NCI-H774 (cell line): ENCODE data around the gene TMEM98.
"Not testable (repeated sequence)": the region's sequence is repeated elsewhere in the genome, so short reads cannot be mapped to it uniquely, and the experiment has no call there.

Experiments
- DNase-seq: peaks from one replicate; lab custom pipeline; 2025; lab: John Stamatoyannopoulos, UW

The TMEM98 gene

GRCh38 chr17:32943647-32944191 lies 15.8 kb downstream of the TMEM98 start:
- no peak for DNase-seq

DNA sequence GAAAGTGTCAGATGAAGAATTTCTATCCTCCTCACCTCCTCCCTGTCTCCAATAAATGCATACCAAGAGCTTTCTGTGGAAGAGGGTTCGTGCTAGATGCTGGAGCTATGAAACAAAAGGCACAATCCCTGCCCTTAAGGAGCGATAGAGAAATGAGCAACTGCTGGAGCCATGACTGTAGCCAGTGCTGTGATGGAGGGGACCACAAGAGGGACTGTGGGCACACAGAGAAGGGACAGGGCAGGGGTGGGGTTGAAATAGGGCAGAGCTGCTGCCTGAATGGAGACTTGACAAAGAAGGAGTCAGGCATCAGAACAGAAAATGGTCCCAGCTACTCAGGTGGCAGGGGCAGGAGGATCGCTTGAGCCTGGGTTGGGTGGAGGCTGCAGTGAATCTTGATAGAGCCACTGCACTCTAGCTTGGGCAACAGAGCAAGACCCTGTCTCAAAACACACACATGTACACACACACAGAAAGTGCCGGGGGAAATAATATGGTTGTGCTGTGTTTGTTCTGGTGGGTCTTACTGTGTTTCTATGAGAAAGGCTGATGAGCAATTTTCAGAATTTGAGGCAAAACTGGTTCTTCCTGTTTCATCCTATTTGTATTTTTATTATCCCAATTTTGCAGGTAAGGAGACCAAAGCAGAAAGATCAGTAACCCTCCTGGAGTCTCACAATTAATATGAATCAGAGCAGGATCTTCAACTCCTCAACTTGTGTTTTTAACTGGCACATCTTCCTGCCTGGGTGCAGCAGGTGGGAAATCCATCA lies 16.5 kb downstream of the TMEM98 start:
- DNase-seq, result no peak

DNA sequence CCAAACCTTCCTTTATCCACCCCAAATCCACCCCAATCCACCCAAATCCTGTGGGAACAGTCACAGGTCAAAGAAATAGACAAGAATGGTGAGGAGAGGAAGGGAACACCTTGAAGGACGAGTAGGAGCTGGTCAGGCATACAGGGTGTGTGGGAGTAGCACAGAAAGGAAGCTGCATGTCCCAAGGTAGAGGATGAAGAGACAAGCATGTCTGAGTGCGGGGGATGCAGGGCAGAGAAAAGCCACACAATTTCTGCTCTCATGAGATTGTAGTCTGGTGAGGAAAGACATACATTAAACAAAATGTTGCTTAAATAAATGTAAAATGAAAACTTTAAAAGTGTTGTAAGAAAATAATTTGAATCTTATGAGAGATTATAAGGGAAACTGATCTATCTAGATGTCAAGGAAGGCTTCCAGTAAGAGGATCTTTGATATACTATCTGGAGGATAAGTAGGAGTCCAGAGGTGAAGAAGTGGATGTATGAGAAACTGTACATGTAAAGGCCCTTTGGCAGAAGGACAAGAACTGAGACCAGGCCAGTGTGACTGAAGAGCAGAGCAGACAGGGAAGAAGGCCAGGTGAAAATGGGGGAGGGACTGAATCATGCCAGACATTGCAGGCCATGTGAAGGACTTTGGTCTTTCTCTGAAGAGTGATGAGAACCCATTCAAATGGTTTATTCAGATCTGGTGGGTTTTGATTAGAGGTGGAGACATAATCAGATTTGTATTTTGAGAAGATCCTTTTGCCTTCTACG lies 18.6 kb downstream of the TMEM98 start:
- no peak for DNase-seq

- DNase-seq, result no peak
These were observed 19.8 kb downstream of the TMEM98 start for GRCh38 chr17:32947736-32948135.

GRCh38 chr17:32949181-32949580 lies 21.2 kb downstream of the TMEM98 start:
- DNase-seq, result no peak

- DNase-seq, result not testable (repeated sequence)
These were observed 24.5 kb downstream of the TMEM98 start for GRCh38 chr17:32952491-32952890.

DNA sequence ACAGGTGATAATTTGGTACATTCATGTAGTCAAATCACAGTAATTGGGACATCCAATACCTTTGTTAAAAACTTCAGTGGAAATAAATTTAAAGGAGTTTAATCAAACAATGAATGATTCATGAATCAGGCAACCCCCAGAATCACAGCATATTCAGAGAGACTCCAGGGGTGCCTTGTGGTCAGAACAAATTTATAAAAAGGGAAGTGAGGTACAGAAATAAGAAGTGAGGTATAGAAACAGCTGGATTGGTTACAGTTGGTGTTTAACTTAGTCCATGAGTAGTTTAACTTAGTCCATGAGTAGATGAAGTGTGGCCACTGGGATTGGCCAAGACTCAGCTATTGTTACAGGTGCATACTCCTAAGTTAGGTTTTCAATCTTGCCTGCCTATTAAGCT lies 25.1 kb downstream of the TMEM98 start:
- no peak for DNase-seq

DNA sequence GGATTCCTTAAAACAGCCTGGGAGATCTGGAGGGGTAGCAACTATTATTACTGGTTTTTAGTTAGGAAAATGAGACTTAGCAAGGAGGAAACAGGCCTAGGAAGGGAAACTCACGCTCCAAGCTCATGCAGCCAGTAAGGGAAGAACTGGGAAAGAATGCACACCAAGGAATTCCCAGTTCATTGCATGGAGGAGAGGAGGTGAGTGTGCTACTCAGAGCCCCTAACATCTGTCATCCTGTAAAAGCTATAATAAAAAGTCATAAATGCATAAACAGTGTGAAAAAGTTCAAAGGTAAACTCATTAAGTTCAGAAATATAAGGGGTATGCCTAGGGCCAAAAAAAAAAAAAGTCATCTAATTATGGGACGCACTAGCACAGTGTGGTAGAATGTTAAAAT lies 25.9 kb downstream of the TMEM98 start:
- no peak for DNase-seq

DNA sequence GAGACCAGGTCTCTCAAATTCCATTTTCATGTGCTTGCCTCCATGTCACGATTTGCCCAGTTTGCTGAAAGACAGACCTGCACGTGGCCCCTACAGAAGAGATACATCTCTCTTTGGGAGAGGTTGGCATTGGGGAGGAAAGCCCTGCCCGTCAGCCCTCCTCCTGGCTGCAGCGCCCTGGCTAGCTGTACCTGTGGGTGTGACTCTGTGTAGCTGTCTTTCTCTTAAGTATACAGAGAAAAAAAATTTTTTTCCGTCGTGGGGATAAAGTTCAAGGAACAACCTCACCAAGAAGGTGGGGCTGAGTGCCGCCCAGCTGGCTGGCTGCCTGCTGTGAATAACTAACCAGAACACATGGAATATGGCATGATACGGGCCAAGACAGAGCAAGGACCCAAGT lies 26.5 kb downstream of the TMEM98 start:
- DNase-seq, result no peak

GRCh38 chr17:32955155-32955554 lies 27.2 kb downstream of the TMEM98 start:
- DNase-seq, result no peak

- DNase-seq, result no peak
These were observed 28.5 kb downstream of the TMEM98 start for GRCh38 chr17:32956240-32956970.

GRCh38 chr17:32958418-32958817 lies 30.5 kb downstream of the TMEM98 start:
- DNase-seq, result no peak

DNA sequence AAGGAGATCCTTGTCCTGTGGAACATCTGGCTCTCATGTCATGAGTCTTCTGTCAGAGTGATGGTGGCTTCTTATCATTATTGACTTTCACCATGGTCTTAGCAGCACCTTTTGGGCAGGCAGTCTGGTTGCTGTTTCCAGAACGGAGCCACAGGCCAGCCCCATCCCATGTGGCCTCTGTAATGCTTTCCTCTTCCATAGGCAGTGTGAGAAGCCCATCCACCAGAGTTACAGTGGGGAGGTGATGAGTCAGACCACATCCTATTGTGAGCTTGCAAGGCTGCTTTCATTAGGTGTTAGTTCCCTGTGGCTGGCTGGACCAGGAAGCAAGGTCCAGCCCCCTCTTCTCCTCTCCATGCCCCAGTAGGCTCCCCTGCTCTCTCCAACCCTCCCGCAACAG lies 32.9 kb downstream of the TMEM98 start:
- no peak for DNase-seq

DNA sequence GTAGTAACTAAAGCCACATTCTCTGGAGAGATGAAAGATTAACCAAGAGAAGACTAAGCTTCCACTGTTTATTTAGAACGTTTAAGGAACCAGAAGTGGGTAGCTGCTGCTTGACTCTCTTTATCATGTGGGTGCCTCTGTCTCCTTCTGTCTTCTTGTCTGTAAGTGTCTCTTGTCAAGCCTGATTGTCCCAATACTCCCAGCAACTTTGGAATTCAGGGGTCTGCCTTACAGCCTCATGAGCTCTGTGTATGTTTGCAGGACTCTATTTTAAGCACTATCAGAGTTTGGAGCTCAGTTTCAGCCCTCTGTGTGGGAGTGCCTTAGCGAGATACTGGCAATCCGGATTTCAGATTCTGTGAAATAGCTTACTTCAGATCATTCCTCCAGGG lies 34.4 kb downstream of the TMEM98 start:
- no peak for DNase-seq

GRCh38 chr17:32964541-32964940 lies 36.6 kb downstream of the TMEM98 start:
- no peak for DNase-seq

GRCh38 chr17:32969231-32969630 lies 41.3 kb downstream of the TMEM98 start:
- DNase-seq, result not testable (repeated sequence)

DNA sequence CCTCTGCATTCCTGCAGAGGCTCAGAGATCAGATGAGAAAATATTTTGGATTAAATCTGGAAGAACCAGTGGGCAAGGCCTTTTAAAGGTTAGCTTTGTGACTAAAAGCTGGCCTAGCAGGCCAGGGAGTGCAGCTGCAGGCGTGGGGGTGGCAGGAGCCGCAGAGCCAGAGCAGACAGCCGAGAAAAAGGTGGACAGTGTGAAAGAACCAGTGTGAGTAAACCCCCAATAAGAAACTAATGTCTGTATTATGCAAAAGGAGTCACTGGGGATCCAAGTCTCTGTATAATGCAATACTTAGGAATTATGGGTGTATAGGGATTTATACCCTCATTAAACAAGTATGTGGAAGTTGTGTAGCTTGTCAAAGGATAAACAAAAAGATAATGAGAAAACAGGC lies 42.3 kb downstream of the TMEM98 start:
- DNase-seq, result no peak

GRCh38 chr17:32971171-32971570 lies 43.2 kb downstream of the TMEM98 start:
- no peak for DNase-seq

GRCh38 chr17:32976131-32976530 lies 48.2 kb downstream of the TMEM98 start:
- no peak for DNase-seq

- DNase-seq, result no peak
These were observed 48.7 kb downstream of the TMEM98 start for GRCh38 chr17:32976605-32977004.

GRCh38 chr17:32980230-32980629 lies 52.3 kb downstream of the TMEM98 start:
- no peak for DNase-seq

- not testable (repeated sequence) for DNase-seq
These were observed 53.7 kb downstream of the TMEM98 start for GRCh38 chr17:32981611-32982010.
